Left lung (tissue), 10 donors: ENCODE data around the gene TCF19. TPM values are rescaled to one million over a fixed set of nuclear protein-coding genes. Genes with fewer than 3 reads are reported as not detected.
"Not testable (repeated sequence)": the region's sequence is repeated elsewhere in the genome, so short reads cannot be mapped to it uniquely, and the experiment has no call there.

ENCODE experiments used
- ATAC-seq: fragments of 200-7000 bp; cut with Tn5 transposase; one replicate; pipeline ENCODE4 v1.9.1; 2020; ENCODE audit warnings: moderate library complexity
- DNase-seq, 4 donors: peaks; one replicate each; pipeline ENCODE4 v3.0.0-alpha.2; 2013 to 2020
- H3K27ac ChIP-seq, 2 donors: fragments of 200-600 bp; sonication (generic) in 1 of 2; one replicate each; pipeline versions ENCODE4 v1.5.0 to v1.8.0; 2020 to 2021
- H3K27me3 ChIP-seq, 2 donors: fragments of 200-600 bp; sonication (generic) in 1 of 2; one replicate each; pipeline versions ENCODE4 v1.5.0 to v1.8.0; 2020 to 2021
- H3K36me3 ChIP-seq, 2 donors: fragments of 200-600 bp; sonication (generic) in 1 of 2; one replicate each; pipeline versions ENCODE4 v1.5.0 to v1.8.0; 2020 to 2021
- H3K4me1 ChIP-seq, 2 donors: fragments of 200-600 bp; one replicate each; pipeline ENCODE4 v1.8.0; 2021
- H3K4me3 ChIP-seq, 2 donors: fragments of 200-600 bp; sonication (generic) in 1 of 2; one replicate each; pipeline versions ENCODE4 v1.5.0 to v1.8.0; 2020 to 2021; ENCODE audit warnings: mild to moderate bottlenecking in 1 of 2
- H3K9me3 ChIP-seq, 2 donors: fragments of 200-600 bp; sonication (generic) in 1 of 2; one replicate each; pipeline versions ENCODE4 v1.5.0 to v1.8.0; 2020 to 2021
- CTCF ChIP-seq, 2 donors: fragments of 200-600 bp; sonication (generic) in 1 of 2; IDR thresholded peaks; one replicate each; pipeline versions ENCODE4 v1.5.0 to v1.8.0; 2021; ENCODE audit warnings: antibody characterized with exemption in 2 of 2
- intact Hi-C, 2 donors: fragments of 100-400 bp; cut with DNase I; formaldehyde crosslinking; loops; one replicate each; pipeline versions ENCODE4 v1.11.2 to v1.14.2; 2022
- polyA plus RNA-seq, 6 donors: library from polyadenylated mRNA; unstranded; fragments of 120-200 nt; gene quantifications; one replicate each; pipeline ENCODE4 v1.2.1, GENCODE V29; 2013; ENCODE audit not compliant: insufficient read length in 6 of 6
- total RNA-seq, 2 donors: library from RNA; stranded (reverse); fragmentation: NEBNext Ultra II Directional; extraction: Animal tissue kit (Norgen Biotek cat#: 25700); gene quantifications; one replicate each; pipeline ENCODE4 v1.2.1, GENCODE V29; 2021
- donor health status: DM: no; HTN: yes; CAD: no.
- donor health status: DM: no; HTN: no; CAD: no.

The TCF19 gene
- total and polyA plus RNA-seq, 8 donors: 15.8 to 26.4 (median 18.2) TPM

DNA sequence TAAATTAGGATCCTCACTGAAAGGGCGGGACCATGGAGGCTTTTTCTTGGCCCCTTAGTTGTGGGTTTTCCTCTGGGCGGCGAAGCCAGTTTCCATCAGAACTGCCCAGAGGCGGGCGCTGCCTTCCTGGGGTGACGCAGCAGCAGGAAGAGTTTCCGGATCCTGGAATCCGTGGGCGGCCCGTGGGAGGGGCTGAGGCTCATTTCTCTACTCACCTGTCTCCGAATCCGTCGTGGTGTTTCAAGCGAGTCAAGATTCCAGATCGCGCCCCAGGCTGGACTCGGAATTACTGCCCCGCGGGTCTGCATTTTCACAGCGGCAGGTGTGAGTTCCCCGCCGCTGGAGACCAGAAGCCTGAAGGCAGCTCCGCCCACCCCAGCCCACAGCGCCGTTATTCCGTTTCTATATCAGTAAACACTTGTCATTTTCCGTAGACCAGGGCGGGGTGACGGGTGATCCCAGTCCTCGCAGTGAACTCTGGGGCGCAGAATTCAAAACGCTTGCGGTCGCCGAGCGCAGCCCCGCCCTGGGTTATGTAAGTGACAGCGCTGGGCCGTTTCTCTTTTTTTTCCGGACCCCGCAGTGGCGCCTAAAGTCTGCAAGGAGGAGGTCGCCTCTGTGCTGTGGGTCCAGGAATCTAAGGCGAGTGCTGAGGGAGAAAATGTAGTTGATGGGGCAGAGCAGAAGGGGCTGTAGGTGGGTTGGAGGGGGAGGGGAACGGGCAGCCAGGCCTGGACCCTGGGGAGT is 39.3 kb downstream of the TCF19 start:
- ATAC-seq (peak; percentile 89), DNase-seq (peak; percentile 82 to 96 (median 91))
- Histone ChIP-seq H3K27ac (peak overlapping the region; percentile 98 to 100), H3K36me3 (no peaks in the 10 kb centered on the region), H3K27me3 (no peaks in the 10 kb centered on the region), H3K4me1 (peaks cover 0 to 76% of the 10 kb centered on the region in 2 donors), H3K4me3 (peak overlapping the region; percentile 51 to 68), H3K9me3 (no peaks in the 10 kb centered on the region)
- TF ChIP-seq CTCF (IDR thresholded peaks at IDR 0.05): no peak
- intact Hi-C loops: loop anchor here (2.0 to 10.0 kb wide), 2 partner anchors 63 to 171 kb away; partner anchors contain the start of gene PSORS1C2 (in 1 of the 2)

DNA sequence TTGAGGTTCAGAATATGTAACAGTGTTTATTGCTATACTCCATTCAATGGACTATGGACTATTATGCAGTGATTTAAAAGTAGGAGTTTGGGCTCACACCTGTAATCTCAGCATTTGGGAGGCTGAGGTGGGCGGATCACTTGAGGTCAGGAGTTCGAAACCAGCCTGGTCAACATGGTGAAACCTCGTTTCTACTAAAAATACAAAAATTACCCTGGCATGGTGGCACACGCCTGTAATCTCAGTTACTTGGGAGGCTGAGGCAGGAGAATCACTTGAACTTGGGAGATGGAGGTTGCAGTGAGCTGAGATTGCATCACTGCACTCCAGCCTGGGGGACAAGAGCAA is 40.7 kb downstream of the TCF19 start:
- intact Hi-C loops: loop anchor here in 1 of 2 donors (10.0 kb wide), 1 partner anchor 64 kb away; the partner anchor contains the start of gene PSORS1C2
- Histone ChIP-seq H3K4me1 (peaks cover 3 to 84% of the 10 kb centered on the region in 2 donors), H3K4me3 (peak overlapping the region in 1 of 2 donors; percentile 68), H3K27ac (peak overlapping the region in 1 of 2 donors; percentile 100)
- H3K9me3 ChIP-seq, H3K36me3 ChIP-seq, H3K27me3 ChIP-seq, ATAC-seq, DNase-seq: not testable (repeated sequence)

GRCh38 chr6:31202259-31203166 is 44.1 kb downstream of the TCF19 start:
- Histone ChIP-seq H3K9me3 (no peaks in the 10 kb centered on the region), H3K36me3 (no peaks in the 10 kb centered on the region), H3K27me3 (no peaks in the 10 kb centered on the region), H3K4me3 (peak overlapping the region in 1 of 2 donors; percentile 47), H3K27ac (peak overlapping the region; percentile 82 to 97), H3K4me1 (peaks cover 3 to 74% of the 10 kb centered on the region in 2 donors)
- intact Hi-C loops: no loop called here
- ATAC-seq: no peak
- TF ChIP-seq CTCF (IDR thresholded peaks at IDR 0.05): no peak
- no peak for DNase-seq

DNA sequence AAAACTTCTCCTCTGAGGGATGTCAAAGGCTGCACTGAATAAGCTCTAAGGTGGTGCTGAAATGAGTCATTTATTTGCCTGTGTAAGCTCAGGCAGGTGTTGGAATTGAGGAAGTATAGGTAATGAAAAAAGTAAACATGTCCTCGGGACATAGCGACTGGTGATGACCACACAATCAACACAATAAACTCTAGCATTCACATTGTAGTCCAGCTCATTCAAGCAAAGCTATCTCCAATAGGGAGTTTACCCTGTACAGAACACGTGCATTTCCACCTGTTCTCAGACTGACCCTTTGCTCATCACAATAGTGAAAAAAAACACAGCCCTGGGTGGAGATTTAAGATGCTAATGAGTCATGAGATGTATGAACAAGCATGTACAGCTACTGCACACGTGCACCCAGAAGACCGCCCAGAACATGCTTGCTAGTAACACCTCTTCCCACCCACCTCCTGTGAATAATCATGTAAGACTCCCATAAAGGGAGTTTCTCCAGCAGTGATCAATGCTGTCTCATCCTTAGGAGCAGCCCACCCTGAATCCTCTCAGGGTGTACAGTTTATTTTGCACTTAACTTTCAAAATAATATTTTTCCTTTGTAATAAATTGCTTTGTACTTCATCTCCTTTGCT is 45.1 kb downstream of the TCF19 start:
- no peak for TF ChIP-seq CTCF (IDR thresholded peaks at IDR 0.05)
- Histone ChIP-seq H3K4me3 (peak overlapping the region; percentile 8 to 47), H3K9me3 (no peaks in the 10 kb centered on the region), H3K27me3 (no peaks in the 10 kb centered on the region), H3K36me3 (no peaks in the 10 kb centered on the region), H3K27ac (peak overlapping the region; percentile 82 to 97), H3K4me1 (peaks cover 3 to 74% of the 10 kb centered on the region in 2 donors)
- peak; percentile 81 for ATAC-seq
- intact Hi-C loops: no loop called here
- no peak for DNase-seq

GRCh38 chr6:31204751-31205145 is 46.4 kb downstream of the TCF19 start:
- DNase-seq (no peak), ATAC-seq (no peak)
- Histone ChIP-seq H3K27ac (peak overlapping the region; percentile 82 to 97), H3K4me3 (peak overlapping the region in 1 of 2 donors; percentile 47), H3K4me1 (peaks cover 3 to 72% of the 10 kb centered on the region in 2 donors), H3K9me3 (no peaks in the 10 kb centered on the region), H3K27me3 (no peaks in the 10 kb centered on the region), H3K36me3 (no peaks in the 10 kb centered on the region)
- no peak for TF ChIP-seq CTCF (IDR thresholded peaks at IDR 0.05)
- intact Hi-C loops: no loop called here
